Aorta (tissue), 5 donors: ENCODE measurements around the gene WWOX. TPM values are rescaled to one million over a fixed set of nuclear protein-coding genes. Genes with fewer than 3 reads are reported as not detected.

Experiments used
- ATAC-seq: fragments of 200-7000 bp; cut with Tn5 transposase; one replicate; pipeline ENCODE4 v1.9.1; 2022; ENCODE audit warnings: moderate library complexity; ENCODE audit not compliant: low FRiP score
- DNase-seq, 2 donors: peaks; one replicate each; pipeline ENCODE4 v3.0.0-alpha.2; 2020
- H3K27ac ChIP-seq, 2 donors: one replicate each; pipeline ENCODE4 v1.5.1; 2013; ENCODE audit warnings: low read length in 2 of 2, mild to moderate bottlenecking in 2 of 2, moderate library complexity in 2 of 2, control low read depth in 1 of 2, inconsistent platforms in 1 of 2, low read depth in 1 of 2
- H3K27me3 ChIP-seq, 2 donors: one replicate each; pipeline ENCODE4 v1.6.1; 2013; ENCODE audit warnings: control low read depth in 1 of 2, low read length in 1 of 2, mild to moderate bottlenecking in 1 of 2, moderate library complexity in 1 of 2; ENCODE audit not compliant: insufficient read depth in 2 of 2, control insufficient read depth in 1 of 2
- H3K36me3 ChIP-seq, 2 donors: one replicate each; pipeline ENCODE4 v1.6.1; 2013; ENCODE audit warnings: control low read depth in 1 of 2, low read length in 1 of 2, mild to moderate bottlenecking in 1 of 2; ENCODE audit not compliant: insufficient read depth in 2 of 2, control insufficient read depth in 1 of 2
- H3K4me1 ChIP-seq, 2 donors: one replicate each; pipeline ENCODE4 v1.6.1; 2013; ENCODE audit warnings: low read length in 2 of 2, control low read depth in 1 of 2, mild to moderate bottlenecking in 1 of 2, moderate library complexity in 1 of 2; ENCODE audit not compliant: insufficient read depth in 2 of 2, control insufficient read depth in 1 of 2
- H3K4me3 ChIP-seq, 2 donors: one replicate each; pipeline ENCODE4 v1.5.1; 2013; ENCODE audit warnings: low read length in 2 of 2, control low read depth in 1 of 2, mild to moderate bottlenecking in 1 of 2
- H3K9me3 ChIP-seq: one replicate; pipeline ENCODE4 v1.6.1; 2013; ENCODE audit warnings: mild to moderate bottlenecking, low read length; ENCODE audit not compliant: control insufficient read depth
- WGBS, 2 donors: extraction: QIAGEN DNeasy Blood & Tissue Kit; methylation state at CpG; one replicate each; pipeline ENCODE4 v1.1.7; 2013; 5-methylcytosine and 5-hydroxymethylcytosine counted together
- intact Hi-C, 2 donors: fragments of 100-400 bp; cut with DNase I; formaldehyde crosslinking; loops; one replicate each; pipeline versions ENCODE4 v1.14.2 to v1.15.0; 2022
- polyA plus RNA-seq, 2 donors: library from polyadenylated mRNA; stranded (reverse); fragments of 200-250 nt; gene quantifications; one replicate each; pipeline ENCODE4 v1.2.3, GENCODE V29; 2013
- total RNA-seq, 2 donors: library from RNA; stranded (reverse); fragmentation: NEBNext Ultra II Directional; extraction: Animal tissue kit (Norgen Biotek cat#: 25700); gene quantifications; one replicate each; pipeline ENCODE4 v1.2.1, GENCODE V29; 2021
- donor health status: healthy with polysubstance abuse.
- donor health status: Bipolar disorder and iron deficiency.
- donor health status: DM: no; HTN: no; CAD: no.
- donor health status: DM: no; HTN: no; CAD: no.
- donor health status: DM: yes; HTN: yes; CAD: no.

The WWOX gene
- total and polyA plus RNA-seq, 4 donors, result 11.2 to 30.9 (median 14.6) TPM

DNA sequence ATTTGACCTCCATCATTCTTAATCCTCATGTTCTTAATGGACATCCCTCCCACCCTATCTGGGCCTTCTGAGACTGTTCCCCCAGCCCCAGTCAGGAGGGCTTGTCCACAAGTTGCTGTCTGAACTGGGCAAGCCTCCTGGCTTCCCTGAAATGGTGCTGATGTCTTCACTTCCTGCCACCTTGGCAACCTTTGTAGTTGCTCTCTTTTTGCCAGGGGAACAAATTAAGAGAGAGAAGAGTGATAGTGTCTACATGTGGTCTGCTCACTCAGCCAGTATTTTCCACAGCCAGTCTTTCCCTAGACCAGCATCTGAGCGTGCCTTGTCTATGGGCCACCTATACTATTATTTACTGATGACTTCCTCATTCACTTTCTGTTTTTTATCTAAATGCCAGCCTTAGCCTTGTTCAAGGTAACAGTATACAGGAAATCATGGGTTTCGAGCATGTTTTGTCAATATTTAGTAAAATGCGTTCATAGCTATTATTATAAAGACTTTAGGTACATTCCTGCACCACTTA, 791.0 kb downstream of the WWOX start:
- H3K27me3 ChIP-seq, result peaks cover 0 to 1% of the 10 kb centered on the region in 2 donors
- peaks cover 1% of the 10 kb centered on the region for H3K9me3 ChIP-seq
- H3K4me3 ChIP-seq, result no peak overlapping the region
- H3K4me1 ChIP-seq, result no peaks in the 10 kb centered on the region
- H3K27ac ChIP-seq, result no peak overlapping the region
- DNase-seq (no peak), ATAC-seq (no peak)
- no peaks in the 10 kb centered on the region for H3K36me3 ChIP-seq
- intact Hi-C loops, result no loop called here
- 97% methylated on average over 3 of the region's 3 CpGs for WGBS, 2 donors

DNA sequence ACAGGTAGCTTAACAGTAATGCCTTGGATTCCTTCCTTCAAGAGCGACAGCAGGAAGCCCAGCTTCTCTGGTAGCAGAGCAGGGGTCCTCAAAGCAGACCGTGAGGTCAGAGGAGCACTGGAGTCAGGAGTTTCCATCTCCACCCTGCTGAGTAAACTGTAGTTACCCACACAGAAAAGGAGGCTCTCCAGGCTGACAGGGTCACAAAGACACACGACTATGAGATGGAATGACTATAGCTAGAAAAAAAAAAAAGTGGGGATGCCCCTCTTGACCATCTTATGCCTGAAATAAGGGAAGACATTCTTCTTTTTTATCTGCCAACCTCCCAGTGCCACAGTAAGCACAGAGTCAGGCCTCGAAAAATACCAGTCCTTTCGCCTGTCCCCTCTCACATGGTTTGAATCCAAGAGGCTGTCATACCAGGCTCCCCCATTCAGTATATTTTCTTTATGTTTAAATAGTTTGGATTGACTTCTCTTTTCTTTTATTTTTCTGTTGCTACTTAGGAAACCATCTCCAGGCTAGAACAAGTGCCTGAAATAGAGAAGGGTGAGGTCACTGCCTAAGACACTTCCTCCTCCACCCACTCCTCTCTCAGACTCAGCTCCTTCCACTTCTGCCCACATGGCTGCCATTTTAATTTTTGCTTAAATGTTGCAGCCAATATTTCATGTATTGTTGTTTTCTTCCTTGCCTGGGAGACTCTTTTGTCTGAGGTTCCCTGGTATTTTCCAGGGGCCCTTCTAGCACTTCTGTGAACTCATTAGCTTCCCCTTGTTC, 793.7 kb downstream of the WWOX start:
- H3K36me3 ChIP-seq, result no peaks in the 10 kb centered on the region
- intact Hi-C loops, result no loop called here
- H3K27ac ChIP-seq, result no peak overlapping the region
- no peaks in the 10 kb centered on the region for H3K4me1 ChIP-seq
- DNase-seq, result no peak
- no peak for ATAC-seq
- peaks cover 1% of the 10 kb centered on the region for H3K9me3 ChIP-seq
- peaks cover 0 to 1% of the 10 kb centered on the region in 2 donors for H3K27me3 ChIP-seq
- 91 to 93% methylated on average over 5 of the region's 5 CpGs for WGBS, 2 donors
- H3K4me3 ChIP-seq, result no peak overlapping the region

GRCh38 chr16:78894886-78895285, 795.4 kb downstream of the WWOX start:
- H3K4me3 ChIP-seq, result no peak overlapping the region
- no peak for ATAC-seq
- intact Hi-C loops, result no loop called here
- H3K27ac ChIP-seq, result no peak overlapping the region
- H3K27me3 ChIP-seq, result no peaks in the 10 kb centered on the region
- WGBS, 2 donors, result 87 to 92% methylated on average over 10 of the region's 10 CpGs
- DNase-seq, result no peak
- no peaks in the 10 kb centered on the region for H3K4me1 ChIP-seq
- H3K36me3 ChIP-seq, result no peaks in the 10 kb centered on the region
- peaks cover 1% of the 10 kb centered on the region for H3K9me3 ChIP-seq

GRCh38 chr16:78895681-78896080, 796.2 kb downstream of the WWOX start:
- H3K27ac ChIP-seq, result no peak overlapping the region

GRCh38 chr16:78896280-78896679, 796.8 kb downstream of the WWOX start:
- H3K4me1 ChIP-seq, result no peaks in the 10 kb centered on the region
- WGBS, 2 donors, result 87 to 90% methylated on average over 9 of the region's 9 CpGs
- H3K36me3 ChIP-seq, result no peaks in the 10 kb centered on the region
- H3K27me3 ChIP-seq, result no peaks in the 10 kb centered on the region
- no peak for DNase-seq
- no peak overlapping the region for H3K27ac ChIP-seq
- no peaks in the 10 kb centered on the region for H3K9me3 ChIP-seq
- intact Hi-C loops, result no loop called here
- no peak for ATAC-seq
- H3K4me3 ChIP-seq, result no peak overlapping the region

More at GRCh38 chr16:78895681-78896080, 796.2 kb downstream of the WWOX start:
- no peak for ATAC-seq
- WGBS, 2 donors, result 31 to 39% methylated on average over 5 of the region's 5 CpGs
- intact Hi-C loops, result no loop called here
- Histone ChIP-seq H3K9me3 (no peaks in the 10 kb centered on the region), H3K36me3 (no peaks in the 10 kb centered on the region), H3K27me3 (no peaks in the 10 kb centered on the region), H3K4me3 (no peak overlapping the region), H3K4me1 (no peaks in the 10 kb centered on the region)
- DNase-seq, result no peak

DNA sequence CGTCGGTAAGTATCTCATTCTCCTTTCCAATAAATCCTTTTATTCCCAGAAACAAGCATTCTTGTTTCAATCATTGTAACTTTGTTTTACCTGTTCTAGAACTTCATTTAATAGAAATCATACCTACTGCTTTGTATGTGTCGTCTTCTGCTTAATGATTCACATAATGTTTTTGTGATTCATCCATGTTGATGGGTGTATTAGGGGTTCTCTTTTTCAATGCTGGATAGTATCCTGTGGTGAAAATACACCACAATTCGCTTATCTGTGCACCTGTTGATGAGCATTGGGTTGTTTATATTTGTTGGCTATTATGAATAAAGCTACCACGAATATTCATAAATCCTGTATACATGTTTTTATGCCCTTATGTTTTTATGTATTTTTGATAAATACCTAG, 797.8 kb downstream of the WWOX start:
- H3K4me3 ChIP-seq, result no peak overlapping the region
- no peak overlapping the region for H3K27ac ChIP-seq
- no peak for DNase-seq
- H3K27me3 ChIP-seq, result no peaks in the 10 kb centered on the region
- no peaks in the 10 kb centered on the region for H3K36me3 ChIP-seq
- intact Hi-C loops, result no loop called here
- H3K9me3 ChIP-seq, result no peaks in the 10 kb centered on the region
- no peak for ATAC-seq
- WGBS, 2 donors, result 95 to 97% methylated on average over 5 of the region's 5 CpGs
- H3K4me1 ChIP-seq, result no peaks in the 10 kb centered on the region

GRCh38 chr16:78900044-78900811, 800.8 kb downstream of the WWOX start:
- H3K9me3 ChIP-seq, result no peaks in the 10 kb centered on the region
- intact Hi-C loops, result no loop called here
- H3K27ac ChIP-seq, result no peak overlapping the region
- DNase-seq, result no peak
- ATAC-seq, result no peak
- 81 to 87% methylated on average over 6 of the region's 6 CpGs for WGBS, 2 donors
- H3K36me3 ChIP-seq, result no peaks in the 10 kb centered on the region
- H3K4me3 ChIP-seq, result no peak overlapping the region
- H3K4me1 ChIP-seq, result no peaks in the 10 kb centered on the region
- H3K27me3 ChIP-seq, result no peaks in the 10 kb centered on the region

DNA sequence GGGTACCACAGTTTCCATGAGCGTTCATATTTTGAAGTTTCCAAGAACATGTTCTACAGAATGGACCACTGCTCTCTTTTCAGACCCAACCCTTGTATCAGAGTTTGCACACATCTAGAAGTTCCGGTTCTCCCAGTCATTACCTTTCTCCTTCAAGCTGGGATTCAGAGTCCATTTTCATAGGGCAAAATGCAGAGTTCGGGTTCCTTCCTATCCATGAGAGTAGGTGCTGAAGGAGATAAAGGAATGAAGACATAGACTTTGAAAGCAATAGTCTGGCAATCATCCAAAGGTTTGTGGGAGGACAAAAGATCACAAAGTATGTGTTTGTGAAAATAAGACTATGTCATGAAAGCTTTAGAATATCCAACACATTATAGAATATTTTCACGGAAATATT, 801.5 kb downstream of the WWOX start:
- intact Hi-C loops, result no loop called here
- Histone ChIP-seq H3K4me3 (no peak overlapping the region), H3K36me3 (no peaks in the 10 kb centered on the region), H3K4me1 (no peaks in the 10 kb centered on the region), H3K27ac (no peak overlapping the region), H3K9me3 (no peaks in the 10 kb centered on the region), H3K27me3 (no peaks in the 10 kb centered on the region)
- 91 to 92% methylated on average over 4 of the region's 4 CpGs for WGBS, 2 donors
- ATAC-seq (no peak), DNase-seq (no peak)
